ENCODE measurements around the gene MOB3A.
A peak's percentile ranks its signal among the peaks of the same experiment; 100 is the strongest.
"Not testable (repeated sequence)": the region's sequence is repeated elsewhere in the genome, so short reads cannot be mapped to it uniquely, and the experiment has no call there.

The MOB3A gene

GRCh38 chr19:2129022-2129421, 32.9 kb upstream of the MOB3A start:
- POLR2A ChIA-PET: interaction anchor here (0.9 kb wide), 1 partner anchor 16 kb away, joined by 3 read pairs; no protein-coding TSS in a partner anchor
- CTCF ChIA-PET: no interaction called here

GRCh38 chr19:2128252-2128651, 32.1 kb upstream of the MOB3A start:
- CTCF ChIA-PET; H3K9me3 ChIP-seq (ENCODE audit: control insufficient read depth, insufficient read depth, low read depth, low read length); H3K4me3 ChIP-seq (ENCODE audit: low read depth, low read length); H3K4me1 ChIP-seq (ENCODE audit: control insufficient read depth, insufficient read depth, low read length); POLR2A ChIA-PET; H3K27ac ChIP-seq (ENCODE audit: extremely low read depth, low read depth, low read length): not testable (repeated sequence)
- H3K36me3 ChIP-seq (ENCODE audit: control insufficient read depth in 2 of 2, insufficient read depth in 1 of 2, low read length in 2 of 2): peaks cover 12 to 91% of the 10 kb centered on the region in 2 experiments; a peak in 2 of 3 replicates

More at GRCh38 chr19:2129022-2129421, 32.9 kb upstream of the MOB3A start:
- Histone ChIP-seq H3K9me3 (ENCODE audit: control insufficient read depth, insufficient read depth, low read depth, low read length) (no peaks in the 10 kb centered on the region), H3K36me3 (ENCODE audit: control insufficient read depth in 2 of 2, insufficient read depth in 1 of 2, low read length in 2 of 2) (peaks cover 17 to 85% of the 10 kb centered on the region in 2 experiments; a peak in 2 of 3 replicates), H3K4me1 (ENCODE audit: control insufficient read depth, insufficient read depth, low read length) (no peaks in the 10 kb centered on the region), H3K4me3 (ENCODE audit: low read depth, low read length) (no peak overlapping the region), H3K27ac (ENCODE audit: extremely low read depth, low read depth, low read length) (peak overlapping the region; percentile 3; the same call in 1 of the 2 replicates)
- TF ChIP-seq ZNF626 (tag by site-specific recombination; IDR thresholded peaks at IDR 0.05) (no peak), GLIS1 (tag by site-specific recombination; IDR thresholded peaks at IDR 0.05) (peak; percentile 69), OVOL3 (tag by site-specific recombination; IDR thresholded peaks at IDR 0.05) (no peak), ZNF660 (tag by site-specific recombination; IDR thresholded peaks at IDR 0.05) (no peak)

- Histone ChIP-seq H3K27ac (ENCODE audit: extremely low read depth, low read depth, low read length) (no peak overlapping the region), H3K9me3 (ENCODE audit: control insufficient read depth, insufficient read depth, low read depth, low read length) (no peaks in the 10 kb centered on the region), H3K36me3 (ENCODE audit: control insufficient read depth in 2 of 2, insufficient read depth in 1 of 2, low read length in 2 of 2) (peaks cover 11 to 91% of the 10 kb centered on the region in 2 experiments; a peak in 2 of 3 replicates), H3K4me3 (ENCODE audit: low read depth, low read length) (no peak overlapping the region), H3K4me1 (ENCODE audit: control insufficient read depth, insufficient read depth, low read length) (no peaks in the 10 kb centered on the region)
- POLR2A ChIA-PET: no interaction called here
- CTCF ChIA-PET: no interaction called here
- 0 out of 2 replicates have a peak, but pooled peaks have one; percentile 21 for TF ChIP-seq SP7 (tag by site-specific recombination; IDR thresholded peaks at IDR 0.05)
- no peak for TF ChIP-seq GLIS2 (tag by site-specific recombination; IDR thresholded peaks at IDR 0.05)
Observed at GRCh38 chr19:2127758-2128157, 31.6 kb upstream of the MOB3A start.

GRCh38 chr19:2126879-2127518, 30.9 kb upstream of the MOB3A start:
- H3K4me3 ChIP-seq (ENCODE audit: low read depth, low read length): no peak overlapping the region
- no peak overlapping the region for H3K27ac ChIP-seq (ENCODE audit: extremely low read depth, low read depth, low read length)
- CTCF ChIA-PET: no interaction called here
- H3K36me3 ChIP-seq (ENCODE audit: control insufficient read depth in 2 of 2, insufficient read depth in 1 of 2, low read length in 2 of 2): peaks cover 11 to 91% of the 10 kb centered on the region in 2 experiments; a peak in 2 of 3 replicates
- POLR2A ChIA-PET: no interaction called here
- TF ChIP-seq ZNF114 (tag by site-specific recombination; IDR thresholded peaks at IDR 0.05) (no peak), ZIC2 (tag by site-specific recombination; IDR thresholded peaks at IDR 0.05) (peak; percentile 68)
- H3K4me1 ChIP-seq (ENCODE audit: control insufficient read depth, insufficient read depth, low read length): no peaks in the 10 kb centered on the region
- H3K9me3 ChIP-seq (ENCODE audit: control insufficient read depth, insufficient read depth, low read depth, low read length): no peaks in the 10 kb centered on the region

GRCh38 chr19:2123682-2124387, 27.7 kb upstream of the MOB3A start:
- Histone ChIP-seq H3K9me3 (ENCODE audit: control insufficient read depth, insufficient read depth, low read depth, low read length) (no peaks in the 10 kb centered on the region), H3K4me3 (ENCODE audit: low read depth, low read length) (no peak overlapping the region), H3K36me3 (ENCODE audit: control insufficient read depth in 2 of 2, insufficient read depth in 1 of 2, low read length in 2 of 2) (peaks cover 15 to 88% of the 10 kb centered on the region in 2 experiments; a peak in 2 of 3 replicates), H3K4me1 (ENCODE audit: control insufficient read depth, insufficient read depth, low read length) (no peaks in the 10 kb centered on the region), H3K27ac (ENCODE audit: extremely low read depth, low read depth, low read length) (no peak overlapping the region)
- no peak for TF ChIP-seq ZNF37A (tag by site-specific recombination; IDR thresholded peaks at IDR 0.05)
- TF ChIP-seq GLI2 (tag by site-specific recombination; IDR thresholded peaks at IDR 0.05; ENCODE audit: borderline replicate concordance, low read depth): no peak
- TF ChIP-seq ZNF707 (tag by site-specific recombination; IDR thresholded peaks at IDR 0.05): no peak
- peak; percentile 33; the same call in 1 of the 2 replicates for TF ChIP-seq HIC1 (tag by site-specific recombination; IDR thresholded peaks at IDR 0.05)
- peak; percentile 99 for TF ChIP-seq REST (tag by site-specific recombination; IDR thresholded peaks at IDR 0.05)
- TF ChIP-seq KLF10 (tag by site-specific recombination; IDR thresholded peaks at IDR 0.05): no peak
- no peak for TF ChIP-seq ZNF350 (tag by site-specific recombination; IDR thresholded peaks at IDR 0.05)
- peak; percentile 17; the same call in 1 of the 2 replicates for TF ChIP-seq SP2 (tag by site-specific recombination; IDR thresholded peaks at IDR 0.05)
- CTCF ChIA-PET: interaction anchor here (0.6 kb wide), 1 partner anchor 194 kb away, joined by 3 read pairs; no protein-coding TSS in a partner anchor
- POLR2A ChIA-PET: interaction anchor here (0.5 to 0.6 kb wide), 2 partner anchors 15 to 24 kb away, joined by 3 to 8 read pairs; no protein-coding TSS in a partner anchor

Data from HEK293 (cell line).